K562 (cell line): ENCODE data around the gene CEP350. TPM values are rescaled to one million over a fixed set of nuclear protein-coding genes. Genes with fewer than 3 reads are reported as not detected.
A peak's percentile ranks its signal among the peaks of the same experiment; 100 is the strongest.

ENCODE experiments used
- AFF4 ChIP-seq: sonication (generic); formaldehyde crosslinking; IDR thresholded peaks from 2 replicates; pipeline ENCODE4 v1.8.0; 2023; ENCODE audit warnings: mild to moderate bottlenecking, missing genetic modification reagents
- ASH1L ChIP-seq: fragments of 450-650 bp; IDR thresholded peaks from 2 replicates; pipeline ENCODE4 v1.6.1; 2018; ENCODE audit warnings: borderline replicate concordance, mild to moderate bottlenecking, low read depth; ENCODE audit not compliant: partially characterized antibody
- ATF6 ChIP-seq: sonication (generic); formaldehyde crosslinking; IDR thresholded peaks from 2 replicates; pipeline ENCODE4 v1.4.0; 2020; ENCODE audit warnings: mild to moderate bottlenecking, missing genetic modification reagents
- EP400 ChIP-seq: fragments of 450-650 bp; IDR thresholded peaks from 2 replicates; pipeline ENCODE4 v1.6.1; 2017; ENCODE audit warnings: antibody characterized with exemption, mild to moderate bottlenecking, moderate library complexity
- NFIX ChIP-seq: fragments of 250-450 bp; sonication (Bioruptor Pico); IDR thresholded peaks from 2 replicates; pipeline ENCODE4 v1.4.0; 2020; ENCODE audit warnings: low read depth, mild to moderate bottlenecking, moderate library complexity
- NONO ChIP-seq, 2 experiments: fragments of 200-400 bp in 1 of 2; fragments of 450-650 bp in 1 of 2; formaldehyde crosslinking in 1 of 2; IDR thresholded peaks; 2 replicates each; pipeline ENCODE4 v1.6.1; 2017; ENCODE audit warnings: low read depth in 2 of 2, mild to moderate bottlenecking in 2 of 2, moderate library complexity in 2 of 2, low read length in 1 of 2
- RBM22 ChIP-seq: fragments of 200-400 bp; formaldehyde crosslinking; IDR thresholded peaks from 2 replicates; pipeline ENCODE4 v1.6.1; 2018; ENCODE audit warnings: low read length, low read depth; ENCODE audit not compliant: poor library complexity, severe bottlenecking
- SMC3 ChIP-seq: conservative IDR thresholded peaks from 2 replicates; pipeline ENCODE4 v1.6.1; 2011; ENCODE audit warnings: low read depth, low read length, improper control_type of control experiment; ENCODE audit not compliant: insufficient read depth
- SREBF2 ChIP-seq: sonication (generic); formaldehyde crosslinking; IDR thresholded peaks from 2 replicates; pipeline ENCODE4 v1.4.0; 2020; ENCODE audit warnings: mild to moderate bottlenecking, missing genetic modification reagents
- TAF1 ChIP-seq: IDR thresholded peaks from 2 replicates; pipeline ENCODE4 v1.6.1; 2011; ENCODE audit warnings: mild to moderate bottlenecking, low read length, moderate library complexity; ENCODE audit not compliant: insufficient read depth, control insufficient read depth, severe bottlenecking; ENCODE audit errors: extremely low read depth
- TCF7 ChIP-seq: sonication (generic); IDR thresholded peaks from 2 replicates; pipeline ENCODE4 v1.6.1; 2016; ENCODE audit warnings: antibody characterized with exemption, borderline replicate concordance
- TRIM24 ChIP-seq, 2 experiments: fragments of 450-650 bp; IDR thresholded peaks; 2 replicates each; pipeline ENCODE4 v1.6.1; 2016
- ZNF282 ChIP-seq: sonication (generic); formaldehyde crosslinking; IDR thresholded peaks from 2 replicates; pipeline ENCODE4 v1.8.1; 2023; ENCODE audit warnings: missing genetic modification reagents
- ZNF589 ChIP-seq: fragments of 200-800 bp; sonication (Bioruptor generic); IDR thresholded peaks from 2 replicates; pipeline ENCODE4 v1.6.1; 2016; ENCODE audit warnings: low read depth, missing genetic modification characterization, missing compliant biosample characterization
- ZNF77 ChIP-seq: fragments of 250-450 bp; sonication (Bioruptor Pico); IDR thresholded peaks from 2 replicates; pipeline ENCODE4 v1.5.0; 2020
- polyA plus RNA-seq, 8 experiments: library from polyadenylated mRNA; depleted of rRNA in 4 of 8; stranded (reverse) in 5 of 8; unstranded in 3 of 8; fragments of >200 nt; fragmentation: Nextera tagmentation in 2 of 8; fragmentation: Illumina TruSeq in 1 of 8; extraction: Ambion mirVana in 2 of 8; extraction: Trizol in 1 of 8; gene quantifications; 2 replicates each; pipeline versions ENCODE4 v1.2.1 to v1.2.3, GENCODE V29; 2011 to 2014; ENCODE audit warnings: inconsistent platforms in 1 of 8, missing spikeins in 1 of 8
- total RNA-seq, 7 experiments: library from RNA; depleted of rRNA in 6 of 7; stranded (reverse); fragments of >200 nt in 6 of 7; fragmentation: Illumina TruSeq in 2 of 7; extraction: Trizol in 2 of 7; gene quantifications; 2 replicates each; pipeline versions ENCODE4 v1.2.1 to v1.2.3, GENCODE V29; 2011 to 2021; ENCODE audit warnings: low replicate concordance in 1 of 7
- TF ChIP-seq, protein P1 (sequence below): fragments of 250-450 bp; sonication (Bioruptor Pico); IDR thresholded peaks from 2 replicates; pipeline ENCODE4 v1.5.1; 2021; ENCODE audit warnings: mild to moderate bottlenecking
- TF ChIP-seq, protein P2 (sequence below), 2 experiments: IDR thresholded peaks; 2 replicates each; pipeline ENCODE4 v1.6.1; 2011; ENCODE audit warnings: borderline replicate concordance in 1 of 2, control low read depth in 1 of 2, low read depth in 1 of 2, low read length in 1 of 2, mild to moderate bottlenecking in 1 of 2, mixed read lengths in 1 of 2, moderate library complexity in 1 of 2; ENCODE audit not compliant: insufficient read depth in 1 of 2, insufficient read length in 1 of 2, poor library complexity in 1 of 2, severe bottlenecking in 1 of 2; ENCODE audit errors: extremely low read depth in 1 of 2

CEP350 gene
- total and polyA plus RNA-seq, 9 of the 15 experiments (the other 6 are each of a cell fraction or from before 2014, with no cell fraction given) = 8.3 to 64.3 (median 28.0) TPM

GRCh38 chr1:180154325-180155181 lies 199.9 kb downstream of the CEP350 start, which contains the start of gene QSOX1 (continued):
- TF ChIP-seq ATF6 (peak; percentile 81; the same call in 1 of the 2 replicates), ZNF282 (CRISPR knock-in tag) (peak; percentile 79; the same call in 1 of the 2 replicates), NONO (IDR thresholded peaks at IDR 0.05; ENCODE audit: low read depth in 2 of 2, low read length in 1 of 2) (peak; percentile 39 to 95; a peak in 3 of 4 replicates), TRIM24 (IDR thresholded peaks at IDR 0.05) (peak in 1 of 2 experiments; percentile 77; a peak in 2 of 4 replicates), TCF7 (no peak; the same call in 1 of the 2 replicates), TAF1 (peak; percentile 64), NFIX (CRISPR knock-in tag) (no peak), SMC3 (0 out of 2 replicates have a peak, but pooled peaks have one; percentile 13), AFF4 (CRISPR knock-in tag) (no peak), ASH1L (no peak), EP400 (peak; percentile 47), ZNF589 (no peak), RBM22 (no peak), SREBF2 (CRISPR knock-in tag) (no peak), ZNF77 (no peak)
- TF ChIP-seq, protein P1, sequence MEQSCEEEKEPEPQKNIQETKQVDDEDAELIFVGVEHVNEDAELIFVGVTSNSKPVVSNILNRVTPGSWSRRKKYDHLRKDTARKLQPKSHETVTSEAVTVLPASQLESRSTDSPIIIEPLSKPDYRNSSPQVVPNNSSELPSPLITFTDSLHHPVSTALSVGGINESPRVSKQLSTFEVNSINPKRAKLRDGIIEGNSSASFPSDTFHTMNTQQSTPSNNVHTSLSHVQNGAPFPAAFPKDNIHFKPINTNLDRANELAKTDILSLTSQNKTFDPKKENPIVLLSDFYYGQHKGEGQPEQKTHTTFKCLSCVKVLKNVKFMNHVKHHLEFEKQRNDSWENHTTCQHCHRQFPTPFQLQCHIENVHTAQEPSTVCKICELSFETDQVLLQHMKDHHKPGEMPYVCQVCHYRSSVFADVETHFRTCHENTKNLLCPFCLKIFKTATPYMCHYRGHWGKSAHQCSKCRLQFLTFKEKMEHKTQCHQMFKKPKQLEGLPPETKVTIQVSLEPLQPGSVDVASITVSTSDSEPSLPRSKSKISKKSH (CRISPR knock-in tag) = no peak
- TF ChIP-seq, protein P2, sequence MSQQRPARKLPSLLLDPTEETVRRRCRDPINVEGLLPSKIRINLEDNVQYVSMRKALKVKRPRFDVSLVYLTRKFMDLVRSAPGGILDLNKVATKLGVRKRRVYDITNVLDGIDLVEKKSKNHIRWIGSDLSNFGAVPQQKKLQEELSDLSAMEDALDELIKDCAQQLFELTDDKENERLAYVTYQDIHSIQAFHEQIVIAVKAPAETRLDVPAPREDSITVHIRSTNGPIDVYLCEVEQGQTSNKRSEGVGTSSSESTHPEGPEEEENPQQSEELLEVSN (IDR thresholded peaks at IDR 0.05; ENCODE audit: borderline replicate concordance in 1 of 2, extremely low read depth in 1 of 2, insufficient read depth in 1 of 2, insufficient read length in 1 of 2, low read depth in 1 of 2, low read length in 1 of 2, poor library complexity in 1 of 2, severe bottlenecking in 1 of 2) = peak; percentile 33 to 78
